Bronchial epithelial cell (primary cell): ENCODE data around the gene HEPACAM2. TPM values are rescaled to one million over a fixed set of nuclear protein-coding genes. Genes with fewer than 3 reads are reported as not detected.

Source experiments
- DNase-seq: peaks from one replicate; pipeline ENCODE4 v3.0.0-alpha.2; 2010; ENCODE audit warnings: low read depth
- FAIRE-seq: peaks from 2 replicates; lab custom pipeline; 2011; peaks lifted over from hg19 to GRCh38; lab: Jason Lieb, UNC
- H3K27me3 ChIP-seq: 2 replicates; pipeline ENCODE4 v1.5.1; 2011; ENCODE audit warnings: low read length; ENCODE audit not compliant: control insufficient read depth, insufficient read depth
- H3K36me3 ChIP-seq: 2 replicates; pipeline ENCODE4 v1.5.1; 2011; ENCODE audit warnings: low read length; ENCODE audit not compliant: control insufficient read depth, insufficient read depth
- H3K4me3 ChIP-seq: 2 replicates; pipeline ENCODE4 v1.5.1; 2011; ENCODE audit warnings: mild to moderate bottlenecking, low read depth, low read length, control low read depth
- total RNA-seq: library from RNA; depleted of rRNA; stranded (reverse); fragments of >200 nt; gene quantifications from 2 replicates; pipeline ENCODE4 v1.2.1, GENCODE V29; 2014
- TF ChIP-seq, protein P1 (sequence below): IDR thresholded peaks from 2 replicates; pipeline ENCODE4 v1.5.1; 2011; ENCODE audit warnings: mild to moderate bottlenecking, moderate library complexity, low read length, control low read depth, inconsistent platforms; ENCODE audit not compliant: insufficient read depth, severe bottlenecking

Gene HEPACAM2
- total RNA-seq, 1 donor from 2014 or later = not detected

DNA sequence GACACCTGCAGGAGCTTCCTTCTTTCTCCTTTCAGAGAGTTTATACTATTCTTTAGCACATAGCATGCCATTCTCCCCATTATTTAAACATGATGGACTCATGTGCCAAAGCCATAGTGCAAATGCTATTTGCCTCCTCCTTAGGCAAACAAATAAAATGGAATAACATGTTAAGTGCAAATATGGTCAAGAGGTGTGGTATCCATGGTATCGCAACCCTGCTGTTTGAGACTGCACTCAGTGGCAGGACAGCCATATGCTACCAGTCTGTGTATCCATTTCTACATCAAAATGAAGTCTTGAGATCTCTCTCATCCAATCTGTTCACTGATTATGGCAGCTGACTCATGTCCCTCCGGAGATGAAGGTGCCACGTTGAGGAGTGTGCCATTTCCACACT is 22.8 kb downstream of the HEPACAM2 start:
- DNase-seq (no peak), FAIRE-seq (no peak)
- Histone ChIP-seq H3K36me3 (no peaks in the 10 kb centered on the region), H3K4me3 (no peak overlapping the region), H3K27me3 (peaks cover 1% of the 10 kb centered on the region)
- TF ChIP-seq, protein P1, sequence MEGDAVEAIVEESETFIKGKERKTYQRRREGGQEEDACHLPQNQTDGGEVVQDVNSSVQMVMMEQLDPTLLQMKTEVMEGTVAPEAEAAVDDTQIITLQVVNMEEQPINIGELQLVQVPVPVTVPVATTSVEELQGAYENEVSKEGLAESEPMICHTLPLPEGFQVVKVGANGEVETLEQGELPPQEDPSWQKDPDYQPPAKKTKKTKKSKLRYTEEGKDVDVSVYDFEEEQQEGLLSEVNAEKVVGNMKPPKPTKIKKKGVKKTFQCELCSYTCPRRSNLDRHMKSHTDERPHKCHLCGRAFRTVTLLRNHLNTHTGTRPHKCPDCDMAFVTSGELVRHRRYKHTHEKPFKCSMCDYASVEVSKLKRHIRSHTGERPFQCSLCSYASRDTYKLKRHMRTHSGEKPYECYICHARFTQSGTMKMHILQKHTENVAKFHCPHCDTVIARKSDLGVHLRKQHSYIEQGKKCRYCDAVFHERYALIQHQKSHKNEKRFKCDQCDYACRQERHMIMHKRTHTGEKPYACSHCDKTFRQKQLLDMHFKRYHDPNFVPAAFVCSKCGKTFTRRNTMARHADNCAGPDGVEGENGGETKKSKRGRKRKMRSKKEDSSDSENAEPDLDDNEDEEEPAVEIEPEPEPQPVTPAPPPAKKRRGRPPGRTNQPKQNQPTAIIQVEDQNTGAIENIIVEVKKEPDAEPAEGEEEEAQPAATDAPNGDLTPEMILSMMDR = no peak

DNA sequence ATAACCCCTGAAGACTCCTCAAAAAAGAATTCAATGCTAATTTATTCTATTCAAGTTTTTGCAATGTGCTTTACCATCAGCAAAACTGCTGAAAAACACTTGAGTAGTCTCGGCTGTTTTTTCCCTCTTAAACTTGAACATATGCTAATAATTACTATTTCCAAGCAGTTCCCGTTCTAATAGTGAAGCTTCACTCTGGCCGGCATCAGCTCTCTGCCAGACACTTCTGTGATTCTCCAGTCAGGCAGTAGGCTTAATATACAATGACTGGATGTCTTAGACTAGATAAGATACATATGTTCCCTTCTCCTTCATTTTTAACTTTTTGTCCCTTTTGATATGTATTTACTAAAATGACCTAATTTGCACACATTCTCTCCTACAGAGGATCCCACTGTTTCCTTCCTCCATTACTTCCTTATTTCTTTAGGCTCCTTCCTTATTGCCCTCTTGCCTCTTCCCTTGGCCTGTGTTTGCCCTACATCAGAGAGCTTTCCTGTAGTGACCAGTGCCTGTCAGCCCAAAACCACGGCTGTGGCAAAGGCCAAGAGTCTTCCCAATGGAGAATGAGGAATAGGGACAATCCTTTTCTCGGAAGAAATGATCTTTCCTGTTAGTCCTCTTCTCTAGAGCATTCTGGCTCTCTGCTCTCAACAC is 23.5 kb downstream of the HEPACAM2 start:
- H3K27me3 ChIP-seq = no peaks in the 10 kb centered on the region
- no peaks in the 10 kb centered on the region for H3K36me3 ChIP-seq
- FAIRE-seq (no peak), DNase-seq (no peak)
- H3K4me3 ChIP-seq = no peak overlapping the region
- TF ChIP-seq, protein P1 = no peak

DNA sequence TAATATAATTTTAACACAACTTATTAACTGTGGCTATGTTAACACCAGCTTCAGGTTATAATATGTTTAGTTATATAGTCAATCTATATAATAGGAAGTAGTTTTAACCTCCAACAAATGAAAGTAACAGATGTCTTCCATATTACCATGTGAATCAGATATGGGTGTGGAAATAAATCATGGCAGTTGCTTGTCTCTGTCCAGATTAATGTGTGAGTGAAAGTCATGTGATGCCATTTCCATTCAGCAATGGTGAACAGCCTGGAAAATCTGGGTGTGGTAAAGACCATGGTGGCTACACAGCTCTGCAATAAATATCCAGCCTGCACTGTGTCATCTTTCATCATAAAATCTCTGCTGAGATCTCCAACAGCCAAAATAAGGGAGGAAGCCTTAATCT is 27.8 kb downstream of the HEPACAM2 start:
- no peaks in the 10 kb centered on the region for H3K27me3 ChIP-seq
- H3K36me3 ChIP-seq = no peaks in the 10 kb centered on the region
- TF ChIP-seq, protein P1 = no peak
- no peak for FAIRE-seq
- no peak for DNase-seq
- H3K4me3 ChIP-seq = no peak overlapping the region

DNA sequence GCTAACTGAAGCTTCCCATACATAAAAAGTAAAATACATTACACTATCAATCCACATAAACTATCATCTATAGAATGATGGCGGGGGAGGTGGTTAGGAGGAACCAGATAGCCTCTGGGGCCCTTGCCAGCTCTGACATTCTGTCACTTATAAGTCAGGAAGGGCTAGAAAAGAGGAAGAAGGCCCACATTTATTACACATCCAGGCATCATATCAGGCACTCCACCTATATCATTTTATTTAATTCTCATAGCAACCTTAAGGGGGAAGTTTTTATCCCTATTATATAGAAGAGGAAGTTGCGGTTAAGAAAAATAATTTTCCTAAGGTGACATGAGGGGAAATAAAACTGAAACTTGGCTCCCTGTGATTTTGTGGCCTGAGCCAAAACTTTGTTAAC is 29.9 kb downstream of the HEPACAM2 start:
- FAIRE-seq (no peak), DNase-seq (no peak)
- no peak overlapping the region for H3K4me3 ChIP-seq
- H3K36me3 ChIP-seq = no peaks in the 10 kb centered on the region
- TF ChIP-seq, protein P1 = no peak
- no peaks in the 10 kb centered on the region for H3K27me3 ChIP-seq

DNA sequence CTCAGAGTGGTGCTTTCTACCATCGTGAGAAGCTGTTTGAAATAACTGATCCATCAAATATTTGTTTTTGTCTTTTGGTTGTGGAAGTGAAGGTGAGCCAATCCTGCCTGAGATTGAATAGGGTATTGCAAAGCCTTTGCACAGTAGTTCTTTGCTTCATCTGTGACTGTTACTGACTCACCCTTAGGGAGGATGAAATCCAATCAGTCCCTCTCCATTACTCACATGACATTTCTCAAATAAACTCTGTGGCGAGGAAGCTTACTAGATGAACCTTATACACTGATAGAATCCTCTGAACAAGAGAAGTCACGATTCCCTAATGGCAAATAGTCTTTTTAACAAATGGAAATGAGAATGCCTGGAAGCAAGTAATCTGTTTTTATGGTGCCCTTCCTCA is 31.9 kb downstream of the HEPACAM2 start:
- Histone ChIP-seq H3K36me3 (no peaks in the 10 kb centered on the region), H3K4me3 (no peak overlapping the region), H3K27me3 (no peaks in the 10 kb centered on the region)
- TF ChIP-seq, protein P1 = no peak
- FAIRE-seq = peak; percentile 75
- peak; percentile 86 for DNase-seq
